Measurements from ENCODE around the gene NPW.
A peak's percentile ranks its signal among the peaks of the same experiment; 100 is the strongest.
"Not testable (repeated sequence)": the region's sequence is repeated elsewhere in the genome, so short reads cannot be mapped to it uniquely, and the experiment has no call there.

The NPW gene

DNA sequence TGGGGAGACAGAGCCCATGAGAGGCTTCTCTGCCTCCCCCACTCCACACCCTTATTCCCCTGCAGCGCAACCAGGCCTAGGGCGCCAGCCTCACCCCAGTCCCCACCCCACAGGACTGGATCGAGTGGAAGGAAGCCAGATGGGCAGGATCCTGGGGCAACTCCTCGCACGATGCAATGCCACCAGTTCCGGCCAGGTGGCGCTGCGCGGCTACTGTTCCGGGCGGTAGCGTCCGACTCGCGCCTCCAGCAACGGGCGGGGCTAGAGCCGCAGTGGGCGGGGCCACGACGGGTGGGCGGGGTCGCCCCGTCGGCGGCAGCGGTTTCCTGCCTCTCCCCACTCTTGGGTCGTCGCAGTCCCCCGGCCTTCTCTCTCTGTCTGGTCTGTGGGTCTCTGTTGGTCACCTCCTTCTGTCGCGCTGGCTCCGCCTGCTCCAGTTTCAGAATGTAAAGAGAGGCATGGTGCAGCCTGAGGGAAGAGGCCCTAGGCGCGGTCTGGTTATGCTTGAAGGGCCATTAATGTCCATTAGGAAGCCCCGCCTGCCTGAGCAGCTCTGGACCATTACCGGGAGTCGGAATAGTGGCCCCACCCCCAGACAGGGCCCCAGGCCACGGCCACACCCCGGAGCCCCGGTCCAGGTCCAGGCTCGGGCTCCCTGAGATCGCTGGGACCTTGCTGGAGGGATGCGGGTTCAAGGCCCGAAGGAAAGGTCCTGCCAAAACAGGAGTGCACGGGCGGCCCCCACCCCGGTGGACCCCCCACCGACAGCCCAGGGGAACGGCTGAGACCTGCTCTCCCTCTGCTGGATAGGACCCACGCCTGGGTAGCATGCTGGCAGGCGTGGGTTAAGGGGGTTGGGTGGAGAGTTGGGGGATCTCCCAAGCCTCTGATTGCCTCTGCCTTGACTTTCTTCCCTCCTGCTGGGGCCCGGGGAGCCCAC lies 3.8 kb downstream of the NPW start:
- peak; percentile 93 for DNase-seq

GRCh38 chr16:2024032-2024420 lies 4.4 kb downstream of the NPW start:
- no peak for DNase-seq

DNA sequence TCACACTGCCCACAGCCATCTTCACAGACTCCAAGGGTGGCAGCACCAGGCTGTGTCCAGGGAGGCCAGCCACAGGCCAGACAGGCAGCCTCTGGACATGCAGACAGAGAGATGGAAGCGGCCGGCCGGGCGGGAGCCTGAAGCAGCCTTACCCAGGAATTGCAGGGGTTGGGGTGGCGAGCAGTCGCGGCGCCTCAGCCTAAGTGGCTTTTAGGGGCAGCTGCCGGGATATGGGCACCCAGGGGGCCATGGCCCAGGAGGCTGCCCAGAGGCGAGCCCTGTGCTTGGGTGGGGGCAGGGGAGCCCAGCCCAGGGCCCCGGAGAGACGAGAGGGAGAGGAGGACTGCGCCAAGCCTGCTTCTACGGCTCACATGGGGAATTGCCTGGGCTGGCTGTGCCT lies 5.7 kb downstream of the NPW start:
- DNase-seq = no peak

DNA sequence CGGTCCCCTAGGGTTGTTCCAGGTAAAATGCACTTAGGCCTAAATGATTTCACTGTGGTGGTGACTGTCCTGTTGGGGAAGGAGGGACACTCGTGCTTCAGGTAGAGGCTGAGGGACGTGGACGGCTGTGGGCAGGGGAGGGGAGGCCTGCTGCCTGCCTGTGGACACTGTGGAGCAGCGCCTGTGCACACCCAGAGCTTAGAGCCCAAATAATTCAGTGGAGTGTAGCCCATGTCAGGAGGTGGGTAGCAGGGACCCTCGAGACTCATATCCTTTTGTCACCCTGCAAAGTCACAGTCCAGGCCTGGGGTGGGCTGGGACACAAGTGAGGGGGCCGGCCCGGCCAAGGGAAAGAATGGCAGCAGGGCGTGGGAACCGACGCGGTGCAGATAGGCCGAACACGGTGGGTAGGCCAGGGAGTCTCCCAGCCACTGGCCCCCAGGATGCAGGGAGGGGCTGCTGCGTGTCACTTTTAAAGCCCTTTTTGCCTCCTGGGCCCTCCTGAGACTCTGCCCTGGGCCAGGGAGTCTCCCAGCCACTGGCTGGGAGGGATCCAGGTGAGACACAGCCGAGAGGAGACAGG lies 6.4 kb downstream of the NPW start:
- no peak for DNase-seq

DNA sequence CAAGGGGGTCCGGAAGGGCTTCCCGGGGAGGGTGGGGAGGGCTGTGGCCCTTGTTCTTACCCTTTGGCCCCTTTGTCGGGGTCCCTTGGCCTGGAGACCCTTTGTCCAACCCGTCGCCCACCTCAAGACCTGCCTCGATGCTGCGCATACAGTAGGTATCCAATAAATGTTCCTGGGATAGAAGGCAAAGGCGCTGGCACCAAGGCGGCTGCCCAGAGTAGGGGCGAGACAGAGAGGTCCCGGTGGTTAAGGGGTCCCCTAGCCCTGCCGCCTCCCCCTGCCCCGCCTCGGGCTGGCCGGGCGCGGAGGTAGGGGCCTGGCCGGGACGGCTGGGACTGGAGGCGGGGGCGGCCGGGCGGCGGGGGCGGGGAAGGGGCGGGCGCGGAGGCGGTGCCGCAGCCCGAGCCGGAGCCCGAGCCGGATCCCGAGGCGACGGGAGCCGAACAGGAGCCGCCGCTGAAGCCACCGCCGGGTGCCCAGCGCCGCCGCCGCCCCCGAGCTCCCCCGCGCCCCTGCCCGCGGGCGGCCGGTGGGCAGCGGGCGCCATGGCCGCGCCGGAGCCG lies 7.0 kb downstream of the NPW start, which contains the start of gene NHERF2:
Gene NHERF2 (plus strand): TSS at position 442 of the 563 bp plus-strand sequence. CDS start 104 bp downstream, at position 546.
- peak; percentile 27 for DNase-seq

GRCh38 chr16:2027024-2028010 lies 7.7 kb downstream of the NPW start:
- no peak for DNase-seq

- DNase-seq = no peak
These were observed 8.6 kb downstream of the NPW start for GRCh38 chr16:2028146-2028545.

GRCh38 chr16:2028620-2029220 lies 9.1 kb downstream of the NPW start:
- no peak for DNase-seq

GRCh38 chr16:2029350-2029749 lies 9.8 kb downstream of the NPW start:
- DNase-seq = no peak

- DNase-seq = no peak
These were observed 10.5 kb downstream of the NPW start for GRCh38 chr16:2030036-2030435.

DNA sequence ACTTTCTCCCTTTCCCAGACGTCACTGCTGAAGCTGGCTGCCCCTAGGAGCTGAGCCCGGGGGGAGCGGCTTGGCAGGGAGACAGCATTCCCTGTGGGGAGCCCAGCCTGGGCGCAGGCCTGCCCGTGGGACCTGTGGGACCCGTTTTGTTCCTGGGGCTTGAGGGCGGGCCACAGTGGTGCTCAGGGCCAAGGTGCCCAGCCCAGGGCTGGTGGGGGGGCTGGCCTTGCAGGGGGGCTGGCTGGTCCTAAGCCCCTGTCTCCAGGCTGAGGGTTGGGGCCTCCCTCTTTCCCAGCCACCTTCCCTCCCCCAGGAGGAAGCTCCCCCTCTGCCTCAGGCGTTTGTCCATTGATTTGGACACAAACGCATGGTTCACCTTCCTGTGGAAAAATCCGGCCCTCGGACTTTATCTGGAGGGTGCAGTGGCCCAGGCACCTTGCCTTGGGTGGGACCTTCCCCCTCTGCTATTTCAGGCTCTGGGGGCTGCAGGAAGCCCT lies 11.5 kb downstream of the NPW start:
- no peak for DNase-seq

GRCh38 chr16:2032285-2033056 lies 12.9 kb downstream of the NPW start:
- DNase-seq = no peak

DNA sequence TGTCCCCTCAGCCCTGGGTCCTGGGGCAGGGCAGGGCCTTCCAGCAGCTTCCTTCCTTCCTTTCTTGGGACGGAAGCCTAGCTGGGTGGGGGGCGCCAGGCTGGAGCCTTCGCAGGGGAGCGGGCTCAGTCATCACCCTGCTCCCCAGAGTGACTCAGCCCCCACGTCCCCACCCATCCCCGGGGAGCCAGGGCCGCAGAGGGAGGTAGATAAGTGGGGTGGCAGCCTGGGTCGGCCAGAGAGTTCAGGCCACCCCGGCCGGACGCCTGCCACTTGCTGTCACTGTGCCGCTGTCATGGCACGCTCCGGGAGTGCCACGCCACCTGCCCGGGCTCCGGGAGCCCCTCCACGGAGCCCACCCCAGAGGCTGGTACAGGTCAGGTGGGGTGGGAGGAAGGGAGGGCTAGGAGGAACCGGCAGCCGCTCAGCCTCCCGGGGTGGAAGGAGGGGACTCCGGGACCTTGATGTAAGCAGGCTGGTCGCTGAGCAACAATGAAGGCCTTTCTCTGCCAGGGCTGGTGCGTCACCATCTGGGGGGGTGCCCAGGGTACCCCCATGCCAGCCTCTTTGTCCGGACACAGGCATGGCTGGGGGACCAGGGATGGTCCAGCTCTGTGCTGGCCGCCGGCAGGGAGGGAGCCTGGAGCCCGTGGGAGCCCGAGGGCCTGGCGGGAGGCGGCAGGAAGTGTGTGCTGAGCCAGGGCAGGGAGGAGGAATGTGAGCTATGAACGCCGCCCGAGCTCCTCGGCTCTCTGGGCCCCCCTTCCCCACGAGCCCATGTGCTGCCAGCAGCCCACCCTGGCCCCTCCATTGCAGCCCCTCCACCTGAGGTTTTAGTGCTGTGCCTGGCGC lies 13.7 kb downstream of the NPW start:
- peak; percentile 77 for DNase-seq

GRCh38 chr16:2033909-2034695 lies 14.5 kb downstream of the NPW start:
- DNase-seq = not testable (repeated sequence)

DNA sequence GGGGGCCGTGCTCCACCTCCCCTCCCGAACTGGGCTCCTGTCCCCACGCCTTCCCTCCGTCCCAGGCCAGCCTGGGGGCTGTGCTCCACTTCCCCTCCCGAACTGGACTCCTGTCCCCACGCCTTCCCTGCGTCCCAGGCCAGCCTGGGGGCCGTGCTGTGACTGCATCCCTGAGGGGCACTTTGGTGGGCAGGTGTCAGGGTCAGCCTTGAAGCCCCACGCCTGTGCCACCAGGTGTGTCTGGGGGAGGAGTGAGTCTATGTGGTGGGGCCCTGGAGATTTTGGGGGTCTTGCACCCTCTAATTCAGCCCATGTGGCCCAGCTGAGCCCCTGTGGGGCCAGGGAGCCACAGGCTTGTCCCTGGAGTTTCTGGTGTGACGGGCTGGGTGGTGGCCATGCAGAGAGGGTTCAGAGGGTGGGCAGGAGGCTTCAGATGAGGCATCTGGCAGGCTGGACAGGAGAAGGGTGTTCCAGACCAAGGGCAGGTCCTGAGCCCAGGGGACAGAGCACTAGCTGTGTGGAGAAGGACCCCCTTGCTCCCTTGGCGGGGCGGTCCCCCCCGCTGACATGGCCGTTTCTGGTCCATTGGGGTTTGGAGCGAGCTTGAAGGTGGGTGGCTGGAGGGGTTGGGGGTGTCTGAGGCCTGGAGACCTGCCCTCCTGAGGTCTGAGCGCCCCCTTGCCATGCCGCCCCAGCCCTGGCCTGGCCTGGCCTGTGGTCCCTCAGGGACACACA lies 15.3 kb downstream of the NPW start:
- no peak for DNase-seq

DNA sequence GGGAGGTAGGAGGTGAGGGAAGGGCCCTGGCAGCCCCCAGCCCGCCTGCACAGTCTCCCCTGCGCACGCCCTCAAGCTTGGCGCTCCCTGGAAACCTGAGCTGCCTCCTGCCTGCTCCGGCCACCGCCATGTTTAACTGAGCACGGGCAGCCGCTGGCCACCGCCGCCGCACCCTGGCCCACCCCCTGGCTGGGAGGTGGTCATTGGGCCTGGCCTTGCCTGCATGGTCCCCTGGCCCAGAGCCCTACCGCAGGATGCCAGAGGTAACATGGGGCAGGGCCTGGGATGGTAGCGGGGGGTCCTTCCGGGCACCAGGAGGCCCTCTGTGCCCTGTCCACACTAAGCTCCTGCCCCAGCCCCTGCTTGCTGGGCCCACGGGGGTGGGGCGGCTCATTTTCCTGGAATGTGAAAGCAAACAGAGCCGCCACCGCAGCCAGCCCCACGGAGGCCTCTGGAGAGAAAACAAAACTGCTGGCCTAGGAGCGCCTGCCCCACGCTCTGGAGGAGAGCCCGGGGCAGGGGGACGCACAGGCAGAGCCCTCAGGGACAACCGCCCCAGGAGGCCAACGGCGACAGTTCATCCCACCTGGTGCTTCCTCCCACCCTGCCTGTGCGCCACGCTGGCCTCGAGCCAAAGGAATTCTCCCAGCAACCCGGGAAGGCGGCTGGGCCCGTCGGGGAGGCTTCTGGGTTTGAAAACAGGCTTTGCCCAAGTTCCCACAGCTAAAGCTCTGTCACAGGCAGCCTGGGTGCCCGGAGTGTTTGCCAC lies 16.0 kb downstream of the NPW start:
- DNase-seq = peak; percentile 93

- DNase-seq = no peak
These were observed 16.8 kb downstream of the NPW start for GRCh38 chr16:2036200-2036966.

All from T1000 (cell line).